Activated CD4-positive, alpha-beta T cell treated with anti-CD3 and anti-CD28 coated beads, Interleukin-2, amount 10 ng/mL, durations not matched to agents 7 days and 5 days (primary cell): ENCODE results near the gene PLAGL2. TPM values are rescaled to one million over a fixed set of nuclear protein-coding genes. Genes with fewer than 3 reads are reported as not detected.

Experiments used
- CTCF ChIA-PET: fragments of 350-600 bp; sonication (Branson Sonifier 250); formaldehyde crosslinking; loops from one replicate; lab custom pipeline; 2021; ENCODE audit warnings: antibody characterized with exemption; lab: Charles Lee
- POLR2A ChIA-PET: fragments of 350-600 bp; sonication (Branson Sonifier 250); formaldehyde crosslinking; loops from one replicate; lab custom pipeline; 2021; ENCODE audit warnings: antibody characterized with exemption; lab: Charles Lee
- DNase-seq: peaks from one replicate; pipeline ENCODE4 v3.0.0-alpha.2; 2020
- H3K27ac Mint-ChIP-seq: one replicate; pipeline ENCODE4 v1.8.0; 2021; ENCODE audit warnings: mild to moderate bottlenecking, moderate library complexity, mixed read lengths
- H3K27me3 Mint-ChIP-seq: one replicate; pipeline ENCODE4 v1.8.0; 2021; ENCODE audit warnings: mixed read lengths
- H3K36me3 Mint-ChIP-seq: one replicate; pipeline ENCODE4 v1.8.0; 2021; ENCODE audit warnings: low read depth, mixed read lengths
- H3K4me1 Mint-ChIP-seq: one replicate; pipeline ENCODE4 v1.8.0; 2021; ENCODE audit warnings: mixed read lengths
- H3K4me3 Mint-ChIP-seq: one replicate; pipeline ENCODE4 v1.8.0; 2021; ENCODE audit warnings: mild to moderate bottlenecking, moderate library complexity, mixed read lengths
- H3K9me3 Mint-ChIP-seq: one replicate; pipeline ENCODE4 v1.8.0; 2021; ENCODE audit warnings: mixed read lengths
- total RNA-seq, 2 experiments: library from RNA; stranded (reverse); gene quantifications; one replicate each; pipeline ENCODE4 v1.2.3, GENCODE V29; 2021

PLAGL2 gene
- total RNA-seq, 2 experiments from 2014 or later = 22.8 to 25.6 TPM

- H3K4me3 Mint-ChIP-seq = no peak overlapping the region
- no peak for DNase-seq
- no peak overlapping the region for H3K27ac Mint-ChIP-seq
- no peaks in the 10 kb centered on the region for H3K27me3 Mint-ChIP-seq
- ChIA-PET POLR2A (no interaction called here), CTCF (interaction anchor here (0.6 kb wide), 1 partner anchor 8 kb away, joined by 3 read pairs; no protein-coding TSS in a partner anchor)
- H3K36me3 Mint-ChIP-seq = peaks cover 34% of the 10 kb centered on the region
- H3K9me3 Mint-ChIP-seq = no peaks in the 10 kb centered on the region
- peaks cover 22% of the 10 kb centered on the region for H3K4me1 Mint-ChIP-seq
These were observed 20.5 kb upstream of the PLAGL2 start for GRCh38 chr20:32227744-32228688.

DNA sequence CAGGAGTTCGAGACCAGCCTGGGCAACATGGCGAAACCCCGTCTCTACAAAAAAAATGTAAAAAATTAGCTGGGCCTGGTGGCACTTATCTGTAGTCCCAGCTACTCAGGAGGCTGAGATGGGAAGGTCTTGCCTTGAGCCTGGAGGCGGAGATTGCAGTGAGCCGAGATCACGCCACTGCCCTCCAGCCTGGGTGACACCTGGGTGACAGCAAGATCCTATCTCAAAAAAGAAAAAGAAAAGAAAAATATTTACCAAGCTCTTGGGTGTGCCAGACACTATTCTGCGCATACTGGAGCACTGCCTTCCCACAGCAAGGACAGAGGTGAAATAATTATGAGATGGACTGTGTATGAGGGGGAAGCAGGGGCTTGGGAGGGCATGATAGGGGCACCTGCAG, 19.8 kb upstream of the PLAGL2 start:
- H3K9me3 Mint-ChIP-seq = no peaks in the 10 kb centered on the region
- no peak overlapping the region for H3K27ac Mint-ChIP-seq
- H3K4me3 Mint-ChIP-seq = no peak overlapping the region
- H3K4me1 Mint-ChIP-seq = peaks cover 15% of the 10 kb centered on the region
- ChIA-PET POLR2A (no interaction called here), CTCF (no interaction called here)
- no peaks in the 10 kb centered on the region for H3K27me3 Mint-ChIP-seq
- DNase-seq = no peak
- H3K36me3 Mint-ChIP-seq = peaks cover 30% of the 10 kb centered on the region

GRCh38 chr20:32226391-32226790, 18.8 kb upstream of the PLAGL2 start:
- DNase-seq = no peak
- ChIA-PET CTCF (interaction anchor here (1.3 kb wide), 1 partner anchor 30 kb away, joined by 3 read pairs; no protein-coding TSS in a partner anchor), POLR2A (no interaction called here)
- H3K36me3 Mint-ChIP-seq = peaks cover 23% of the 10 kb centered on the region
- H3K27ac Mint-ChIP-seq = no peak overlapping the region
- peaks cover 6% of the 10 kb centered on the region for H3K4me1 Mint-ChIP-seq
- no peaks in the 10 kb centered on the region for H3K9me3 Mint-ChIP-seq
- no peaks in the 10 kb centered on the region for H3K27me3 Mint-ChIP-seq
- H3K4me3 Mint-ChIP-seq = no peak overlapping the region

DNA sequence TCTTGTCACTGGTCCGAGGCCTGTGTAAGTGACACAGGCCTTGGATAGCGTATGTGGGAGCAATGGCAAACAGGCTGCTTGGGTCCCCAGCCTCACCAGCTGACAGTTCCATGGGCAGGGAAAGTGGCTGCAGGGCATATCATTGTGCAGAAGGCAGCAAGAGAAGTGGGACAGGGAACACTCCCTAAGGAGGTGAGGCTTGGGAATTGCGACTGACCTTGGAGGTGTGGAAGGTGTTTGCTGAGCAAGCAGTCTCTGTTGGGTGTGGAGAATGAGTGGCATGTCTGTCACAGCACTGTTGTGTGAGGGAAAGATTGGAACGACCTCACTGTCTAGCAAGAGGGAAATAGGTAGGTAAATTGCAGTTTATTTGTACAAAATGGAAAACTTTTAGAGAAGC, 16.9 kb upstream of the PLAGL2 start:
- ChIA-PET CTCF (interaction anchor here (1.8 kb wide), 1 partner anchor 9 kb away, joined by 4 read pairs; no protein-coding TSS in a partner anchor), POLR2A (no interaction called here)
- no peaks in the 10 kb centered on the region for H3K27me3 Mint-ChIP-seq
- H3K27ac Mint-ChIP-seq = no peak overlapping the region
- H3K4me1 Mint-ChIP-seq = peaks cover 2% of the 10 kb centered on the region
- no peak overlapping the region for H3K4me3 Mint-ChIP-seq
- no peaks in the 10 kb centered on the region for H3K9me3 Mint-ChIP-seq
- DNase-seq = no peak
- H3K36me3 Mint-ChIP-seq = peaks cover 27% of the 10 kb centered on the region

DNA sequence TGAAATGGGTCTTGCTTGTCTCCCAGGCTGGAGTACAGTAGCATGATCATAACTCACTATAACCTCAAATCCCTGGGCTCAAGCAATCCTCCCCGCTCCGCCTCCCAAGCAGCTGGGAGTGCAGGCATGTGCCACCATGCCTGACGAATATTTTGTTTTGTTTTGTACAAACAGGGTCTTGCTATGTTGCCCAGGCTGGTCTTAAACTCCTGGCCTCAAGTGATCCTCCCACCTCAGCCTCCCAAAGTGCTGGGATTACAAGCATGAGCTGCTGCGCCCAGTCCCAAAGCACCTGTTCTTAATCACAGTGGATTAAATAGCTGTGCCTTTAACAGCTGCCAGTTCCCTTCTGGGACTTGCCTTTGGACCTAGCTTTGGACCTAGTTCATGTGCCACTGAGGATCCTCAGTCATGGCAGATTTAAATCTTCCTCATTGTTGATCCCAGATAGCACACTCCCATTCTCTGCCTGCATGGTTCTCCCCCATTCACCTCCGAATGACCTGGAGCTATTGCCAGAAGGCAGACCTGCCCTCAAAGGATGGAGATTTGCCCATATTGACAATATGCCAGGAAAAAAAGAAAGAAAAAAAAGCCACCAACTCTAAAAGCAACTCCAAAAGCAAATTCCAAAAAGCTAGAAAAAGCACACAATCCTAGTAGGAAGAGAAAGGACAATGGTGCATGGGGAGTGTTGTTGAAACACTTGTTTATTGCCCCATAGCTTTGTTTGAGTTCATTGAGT, 10.8 kb upstream of the PLAGL2 start:
- Mint-ChIP-seq H3K4me3 (no peak overlapping the region), H3K4me1 (peaks cover 4% of the 10 kb centered on the region), H3K36me3 (peaks cover 45% of the 10 kb centered on the region), H3K9me3 (no peaks in the 10 kb centered on the region), H3K27ac (no peak overlapping the region), H3K27me3 (no peaks in the 10 kb centered on the region)
- CTCF ChIA-PET = interaction anchor here (0.5 to 2.0 kb wide), 4 partner anchors 11 to 129 kb away, joined by 3 to 6 read pairs (median 4); no protein-coding TSS in a partner anchor
- POLR2A ChIA-PET = interaction anchor here (0.6 kb wide), 1 partner anchor 76 kb away, joined by 3 read pairs; no protein-coding TSS in a partner anchor
- DNase-seq = no peak

DNA sequence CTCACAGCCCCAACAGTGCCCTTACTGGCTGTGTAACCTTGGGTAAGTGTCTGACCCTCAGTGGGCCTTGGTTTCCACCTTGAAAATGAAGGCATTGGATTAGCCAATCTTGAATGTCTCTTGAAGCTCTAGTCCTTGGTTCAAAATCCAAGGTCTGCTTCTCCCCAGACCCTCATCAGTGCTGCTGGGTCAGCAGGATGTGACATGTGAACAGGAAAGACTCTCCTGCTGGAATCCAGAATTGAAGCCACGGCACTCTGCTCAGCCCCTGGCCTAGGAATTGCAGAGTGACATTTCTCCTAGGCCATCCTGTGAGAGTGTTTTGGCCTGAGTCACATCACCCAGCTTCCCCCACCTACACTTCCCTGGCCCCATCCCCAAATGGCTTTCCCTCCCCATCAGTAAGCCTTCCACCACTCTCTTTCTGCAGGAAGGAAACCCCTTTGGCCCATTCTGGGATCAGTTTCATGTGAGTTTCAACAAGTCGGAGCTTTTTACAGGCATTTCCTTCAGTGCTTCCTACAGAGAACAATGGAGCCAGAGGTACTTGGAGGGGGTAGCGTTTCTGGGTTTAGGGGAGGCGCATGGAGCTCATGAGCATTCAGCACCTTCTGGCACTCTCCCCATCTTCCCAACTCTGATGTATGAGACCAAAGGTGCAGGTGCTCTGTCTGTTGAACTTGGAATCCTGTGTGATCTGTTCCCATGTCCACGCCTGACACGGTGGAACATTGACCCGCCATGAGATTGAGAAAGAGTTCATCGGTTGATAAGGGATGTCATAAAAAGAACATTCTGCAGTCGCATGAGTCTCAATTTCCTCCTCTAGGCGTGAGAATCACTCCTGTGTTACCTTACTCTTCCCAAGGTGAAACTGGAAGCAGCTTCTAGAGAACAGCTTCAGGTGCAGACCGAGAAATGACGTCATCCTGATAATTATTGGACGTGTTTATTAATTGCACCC, 8.9 kb upstream of the PLAGL2 start:
- peaks cover 11% of the 10 kb centered on the region for H3K4me1 Mint-ChIP-seq
- H3K36me3 Mint-ChIP-seq = peaks cover 52% of the 10 kb centered on the region
- CTCF ChIA-PET = interaction anchor here (0.5 to 1.4 kb wide), 5 partner anchors 8 to 1250 kb away, joined by 3 to 4 read pairs (median 3); no protein-coding TSS in a partner anchor

DNA sequence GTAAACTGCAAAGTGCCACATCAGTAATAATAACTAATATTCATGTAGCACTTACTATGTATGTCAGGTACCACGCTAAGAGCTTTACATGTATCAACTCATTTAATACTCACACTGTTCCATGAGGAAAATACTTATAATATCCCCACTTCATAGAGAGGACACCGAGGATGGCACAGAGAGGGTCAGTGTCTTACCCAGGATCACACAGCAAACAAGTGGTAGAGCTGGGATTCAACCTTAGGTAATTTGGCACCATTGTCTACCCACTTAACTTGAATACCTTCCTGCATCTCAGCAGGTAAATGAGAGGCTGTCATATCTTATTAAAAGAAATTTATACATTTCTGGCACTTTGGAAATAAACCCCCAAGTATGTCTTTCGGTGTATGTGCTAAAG, 8.2 kb upstream of the PLAGL2 start:
- H3K4me3 Mint-ChIP-seq = no peak overlapping the region
- no peaks in the 10 kb centered on the region for H3K27me3 Mint-ChIP-seq
- H3K4me1 Mint-ChIP-seq = peaks cover 15% of the 10 kb centered on the region
- ChIA-PET CTCF (interaction anchor here (0.9 to 1.2 kb wide), 4 partner anchors 9 to 252 kb away, joined by 3 to 4 read pairs (median 3); no protein-coding TSS in a partner anchor), POLR2A (interaction anchor here (0.6 kb wide), 1 partner anchor 33 kb away, joined by 7 read pairs; no protein-coding TSS in a partner anchor)
- DNase-seq = no peak
- H3K9me3 Mint-ChIP-seq = no peaks in the 10 kb centered on the region
- peaks cover 51% of the 10 kb centered on the region for H3K36me3 Mint-ChIP-seq
- no peak overlapping the region for H3K27ac Mint-ChIP-seq

More for the DNA sequence above, 8.9 kb upstream of the PLAGL2 start:
- DNase-seq = no peak
- no peak overlapping the region for H3K4me3 Mint-ChIP-seq
- H3K9me3 Mint-ChIP-seq = no peaks in the 10 kb centered on the region
- POLR2A ChIA-PET = interaction anchor here (0.6 kb wide), 1 partner anchor 32 kb away, joined by 7 read pairs; no protein-coding TSS in a partner anchor
- H3K27me3 Mint-ChIP-seq = no peaks in the 10 kb centered on the region
- H3K27ac Mint-ChIP-seq = no peak overlapping the region

DNA sequence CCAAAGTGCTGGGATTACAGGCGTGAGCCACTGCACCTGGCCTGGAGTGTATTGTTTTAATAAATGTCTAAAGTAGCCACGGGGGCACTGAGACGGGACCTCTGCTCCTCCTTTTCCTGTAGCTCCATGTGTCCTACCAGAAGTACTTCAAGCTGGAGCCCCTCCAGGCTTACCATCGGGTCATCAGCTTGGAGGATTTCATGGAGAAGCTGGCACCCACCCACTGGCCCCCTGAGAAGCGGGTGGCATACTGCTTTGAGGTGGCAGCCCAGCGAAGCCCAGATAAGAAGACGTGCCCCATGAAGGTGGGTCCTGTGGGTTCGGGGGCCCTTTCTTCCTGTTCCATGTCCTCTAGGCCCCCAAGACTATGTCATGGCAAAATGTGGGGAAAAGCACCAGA, 7.6 kb upstream of the PLAGL2 start:
- CTCF ChIA-PET = interaction anchor here (0.7 to 1.2 kb wide), 4 partner anchors 9 to 253 kb away, joined by 3 to 4 read pairs (median 3); no protein-coding TSS in a partner anchor
- Mint-ChIP-seq H3K9me3 (no peaks in the 10 kb centered on the region), H3K27me3 (no peaks in the 10 kb centered on the region), H3K27ac (no peak overlapping the region), H3K36me3 (peaks cover 52% of the 10 kb centered on the region), H3K4me1 (peaks cover 21% of the 10 kb centered on the region), H3K4me3 (no peak overlapping the region)
- POLR2A ChIA-PET = no interaction called here
- no peak for DNase-seq

DNA sequence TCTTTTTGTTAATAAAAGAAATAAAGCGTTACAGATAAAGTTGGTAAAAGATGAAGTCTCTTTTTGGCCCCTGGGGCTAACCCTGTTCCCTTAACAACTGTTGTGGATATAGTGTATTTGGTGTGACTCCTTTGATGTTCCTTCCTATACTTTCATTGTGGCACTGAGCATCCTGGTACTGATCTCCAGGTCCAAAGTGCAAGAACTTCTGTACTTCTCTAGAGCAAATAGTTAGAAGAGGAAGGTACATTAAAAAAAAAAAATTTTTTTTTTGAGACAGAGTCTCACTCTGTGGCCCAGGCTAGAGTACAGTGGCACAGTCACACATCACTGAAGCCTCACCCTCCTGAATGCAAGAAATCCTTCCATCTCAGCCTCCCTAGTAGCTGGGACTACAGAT, 6.3 kb upstream of the PLAGL2 start:
- H3K27me3 Mint-ChIP-seq = no peaks in the 10 kb centered on the region
- DNase-seq = no peak
- H3K4me1 Mint-ChIP-seq = peaks cover 31% of the 10 kb centered on the region
- ChIA-PET CTCF (no interaction called here), POLR2A (no interaction called here)
- no peaks in the 10 kb centered on the region for H3K9me3 Mint-ChIP-seq
- H3K4me3 Mint-ChIP-seq = no peak overlapping the region
- H3K27ac Mint-ChIP-seq = no peak overlapping the region
- H3K36me3 Mint-ChIP-seq = peaks cover 43% of the 10 kb centered on the region

DNA sequence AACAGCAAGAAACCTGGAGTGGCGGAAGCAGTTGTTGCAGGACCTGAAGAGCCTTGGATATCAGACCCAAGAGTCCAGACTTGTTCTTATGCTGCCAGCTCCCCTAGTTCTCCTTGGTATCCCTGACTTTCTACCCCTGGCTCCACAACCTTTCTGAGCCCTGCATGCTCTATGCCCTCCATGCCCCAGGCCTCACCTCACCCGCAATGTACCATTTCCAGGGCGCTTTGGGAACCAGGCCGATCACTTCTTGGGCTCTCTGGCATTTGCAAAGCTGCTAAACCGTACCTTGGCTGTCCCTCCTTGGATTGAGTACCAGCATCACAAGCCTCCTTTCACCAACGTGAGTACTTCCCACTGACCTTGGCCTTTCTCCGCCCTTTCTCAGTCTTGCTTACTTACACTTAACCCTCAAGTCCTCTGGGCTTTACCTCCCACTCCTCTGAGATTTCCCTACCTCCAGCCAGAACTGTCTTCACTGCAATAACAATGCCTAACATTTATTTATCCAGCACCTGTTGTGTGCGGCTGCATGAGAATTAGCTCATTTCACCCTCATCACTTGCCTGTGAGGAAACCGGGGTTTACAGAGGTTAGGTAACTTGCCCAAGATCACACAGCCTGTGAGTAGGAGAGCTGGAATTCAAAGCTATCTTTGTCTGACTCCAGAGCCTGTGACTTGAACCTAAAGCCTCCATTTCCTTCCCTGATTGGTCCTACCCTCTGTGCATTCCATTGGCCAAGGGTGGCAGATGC, 2.5 kb upstream of the PLAGL2 start:
- Mint-ChIP-seq H3K4me3 (peak overlapping the region; percentile 85), H3K9me3 (no peaks in the 10 kb centered on the region), H3K27me3 (no peaks in the 10 kb centered on the region), H3K4me1 (peaks cover 58% of the 10 kb centered on the region), H3K27ac (peak overlapping the region; percentile 28), H3K36me3 (peaks cover 20% of the 10 kb centered on the region)
- DNase-seq = no peak
- ChIA-PET CTCF (interaction anchor here (1.7 kb wide), 1 partner anchor 105 kb away, joined by 3 read pairs; no protein-coding TSS in a partner anchor), POLR2A (no interaction called here)
